GM21360 (cell line): ENCODE results near the gene METTL22.

Source experiments
- ATAC-seq: cut with Tn5 transposase; IDR thresholded peaks from one replicate; pipeline ENCODE4 v1.9.1; 2021; ENCODE audit warnings: mild to moderate bottlenecking, moderate library complexity; ENCODE audit not compliant: unreplicated experiment

METTL22 gene, protein sequence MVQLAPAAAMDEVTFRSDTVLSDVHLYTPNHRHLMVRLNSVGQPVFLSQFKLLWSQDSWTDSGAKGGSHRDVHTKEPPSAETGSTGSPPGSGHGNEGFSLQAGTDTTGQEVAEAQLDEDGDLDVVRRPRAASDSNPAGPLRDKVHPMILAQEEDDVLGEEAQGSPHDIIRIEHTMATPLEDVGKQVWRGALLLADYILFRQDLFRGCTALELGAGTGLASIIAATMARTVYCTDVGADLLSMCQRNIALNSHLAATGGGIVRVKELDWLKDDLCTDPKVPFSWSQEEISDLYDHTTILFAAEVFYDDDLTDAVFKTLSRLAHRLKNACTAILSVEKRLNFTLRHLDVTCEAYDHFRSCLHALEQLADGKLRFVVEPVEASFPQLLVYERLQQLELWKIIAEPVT

DNA sequence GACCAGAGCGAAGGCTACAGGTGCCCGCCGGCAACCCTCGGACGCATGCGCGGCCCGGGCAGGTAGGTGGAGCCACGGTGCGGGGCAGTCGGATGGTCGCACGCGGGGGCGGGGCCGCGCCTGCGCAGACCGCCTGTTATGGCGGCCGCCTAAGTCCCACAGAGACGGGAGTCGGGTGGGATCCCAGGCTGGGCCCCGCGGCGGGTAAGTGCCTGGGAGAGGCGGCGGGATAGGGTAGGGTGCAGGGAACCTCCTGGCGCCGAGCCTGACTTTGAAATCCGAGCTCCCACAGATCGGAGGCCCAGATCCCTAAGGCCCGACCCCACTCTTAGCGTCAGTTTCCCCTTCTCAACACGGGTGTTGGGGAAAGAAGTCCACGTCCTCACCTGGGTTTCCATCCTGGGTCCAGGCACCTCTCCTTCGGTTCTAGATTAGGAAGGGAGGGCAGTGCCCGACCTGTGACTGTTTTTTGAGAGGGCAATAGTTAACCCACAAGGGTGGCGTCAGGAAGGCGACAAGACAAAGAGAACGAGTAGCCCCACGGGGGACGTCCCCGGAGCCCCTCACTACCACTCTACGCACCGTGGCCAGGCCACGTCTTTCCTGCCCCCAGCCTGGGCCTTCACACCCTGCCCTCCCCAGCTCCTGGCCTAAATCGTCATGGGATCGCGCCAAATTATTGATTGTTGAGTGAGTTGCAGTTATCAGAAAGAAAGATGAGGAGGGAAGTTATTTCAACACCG lies at the start of gene METTL22:
Gene METTL22, plus strand, starts transcription at position 127 of the 743 bp plus-strand sequence. CDS start 3,968 bp downstream, outside the sequence.
- ATAC-seq, result peak; percentile 92

DNA sequence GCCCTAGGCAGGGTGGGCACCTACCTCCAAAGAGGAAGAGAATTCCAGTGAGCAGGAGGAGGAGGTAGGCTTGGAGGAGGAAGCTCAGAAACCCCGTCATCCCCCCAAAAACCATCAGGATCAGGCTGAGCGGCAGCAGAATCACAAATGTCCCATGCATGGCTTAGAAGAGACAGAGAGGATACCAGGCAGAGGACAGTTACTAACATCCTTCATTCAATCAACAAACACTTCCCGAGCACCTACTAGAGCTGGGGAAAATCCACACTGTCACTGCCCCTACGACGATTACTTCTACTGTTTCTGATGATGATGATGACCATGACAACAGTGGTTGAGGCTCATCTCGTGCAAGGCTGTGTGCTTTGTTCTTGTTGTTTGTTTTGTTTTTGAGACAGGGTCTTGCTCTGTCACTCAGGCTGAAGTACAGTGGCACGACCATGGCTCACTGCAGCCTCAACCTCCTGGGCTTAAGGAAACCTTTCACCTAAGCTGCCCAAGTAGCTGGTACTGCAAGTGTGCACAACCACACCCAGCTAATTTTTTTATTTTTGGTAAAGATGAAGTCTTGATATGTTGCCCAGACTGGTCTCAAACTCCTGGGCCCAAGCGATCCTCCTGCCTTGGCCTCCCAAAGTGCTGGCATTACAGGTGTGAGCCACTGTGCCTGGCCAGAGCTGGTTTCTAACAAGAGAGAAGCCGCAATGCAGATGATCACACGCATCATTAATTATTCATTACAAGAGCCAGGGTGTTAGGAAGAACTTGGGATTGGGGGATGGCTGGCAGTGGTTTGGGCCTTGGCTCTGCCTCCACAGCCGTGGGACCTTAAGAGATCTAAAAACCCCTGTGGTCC lies 49.2 kb upstream of the METTL22 start:
- ATAC-seq, result no peak

DNA sequence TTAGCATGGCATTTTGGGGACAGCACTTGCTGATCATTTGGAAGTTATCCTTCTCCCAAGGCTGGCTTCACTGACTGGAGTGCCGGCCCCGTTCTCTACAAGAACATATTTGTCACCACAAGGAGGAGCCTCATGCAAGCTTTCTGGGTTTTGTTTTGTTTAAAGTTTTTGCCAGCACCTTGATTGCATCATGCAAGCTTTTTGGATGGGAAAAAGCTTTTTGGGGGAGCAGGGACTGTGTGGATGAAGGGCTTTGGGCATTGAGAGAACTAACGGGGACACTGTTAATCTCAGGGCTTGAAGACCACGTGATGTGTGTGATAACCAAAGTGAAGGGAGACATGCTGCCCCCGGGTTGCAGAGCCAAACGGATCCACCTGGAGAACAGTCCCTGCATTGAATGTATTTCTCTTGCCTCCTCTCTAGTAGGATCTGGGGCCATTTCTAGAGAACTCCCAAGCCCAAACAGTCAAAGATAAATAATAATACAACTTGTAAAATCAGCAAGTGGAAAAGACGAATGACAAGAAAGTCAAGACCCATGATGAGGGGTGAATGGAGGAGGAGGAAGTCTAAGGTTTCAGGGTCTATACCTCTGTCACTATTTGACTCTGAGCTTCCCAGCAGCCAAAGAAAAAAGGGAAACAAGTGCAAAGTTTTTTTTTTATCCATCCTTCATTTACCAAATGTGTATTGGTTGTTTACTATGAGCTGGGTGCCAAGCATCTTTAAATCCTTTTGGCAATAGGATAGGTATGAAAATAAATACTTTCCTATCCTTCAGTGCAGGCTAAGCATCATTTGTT lies 48.4 kb upstream of the METTL22 start:
- ATAC-seq, result no peak

DNA sequence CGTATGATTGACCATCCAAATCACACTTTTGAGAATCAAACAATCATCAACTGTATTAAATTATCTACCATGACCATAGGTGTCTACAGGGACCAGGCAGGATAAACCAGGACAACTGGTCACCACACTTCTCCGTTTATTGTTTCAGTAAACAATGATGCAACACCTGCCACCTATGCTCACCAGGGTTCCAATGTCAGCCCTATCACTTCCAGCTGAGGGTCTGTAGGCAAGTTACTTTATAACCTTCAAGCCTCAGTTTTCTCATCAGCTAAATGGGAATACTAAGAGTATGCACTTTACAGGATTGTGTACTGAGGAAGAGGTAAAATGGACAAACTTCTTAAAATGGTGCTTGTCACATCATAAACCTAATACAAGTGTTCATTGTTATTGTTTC lies 46.1 kb upstream of the METTL22 start:
- ATAC-seq, result no peak

DNA sequence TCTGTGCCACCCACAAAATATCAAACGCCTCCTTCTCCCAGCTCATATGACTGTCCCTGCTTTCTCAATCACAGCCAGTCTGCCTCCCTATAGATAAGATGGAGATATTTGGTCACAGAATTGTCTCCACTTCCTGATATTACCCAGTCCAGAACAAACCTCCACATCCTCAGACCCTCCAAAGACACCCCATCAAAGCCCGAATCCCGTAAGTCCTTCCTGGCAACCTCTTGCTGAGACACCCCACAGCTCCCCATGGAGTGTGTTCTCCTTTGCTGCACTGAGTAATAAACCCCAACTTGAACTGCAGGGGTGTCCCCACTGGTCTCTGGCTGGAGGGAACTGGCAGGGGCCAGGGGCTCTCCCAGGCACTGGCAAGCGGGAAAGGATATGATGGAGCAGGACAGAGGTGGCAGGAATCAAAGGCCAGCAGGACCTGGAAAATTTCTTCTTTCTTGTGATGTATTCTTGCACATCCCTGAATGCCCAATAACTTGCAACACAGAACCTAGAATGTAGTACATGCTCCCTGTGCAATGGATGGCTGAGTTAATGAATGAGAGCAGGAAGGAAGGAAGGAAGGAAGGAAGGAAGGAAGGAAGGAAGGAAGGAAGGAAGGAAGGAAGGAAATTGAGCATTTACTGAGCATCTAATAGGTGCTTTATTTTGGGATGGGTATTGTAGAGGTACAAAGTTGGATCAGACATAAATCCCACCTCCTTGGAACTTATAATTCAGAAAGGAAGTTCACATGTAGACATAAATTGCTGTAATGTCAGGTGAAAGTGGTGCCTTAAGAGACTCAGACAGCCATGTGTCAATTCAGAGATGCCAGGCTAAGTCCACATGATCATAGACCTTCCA lies 45.1 kb upstream of the METTL22 start:
- ATAC-seq, result no peak

DNA sequence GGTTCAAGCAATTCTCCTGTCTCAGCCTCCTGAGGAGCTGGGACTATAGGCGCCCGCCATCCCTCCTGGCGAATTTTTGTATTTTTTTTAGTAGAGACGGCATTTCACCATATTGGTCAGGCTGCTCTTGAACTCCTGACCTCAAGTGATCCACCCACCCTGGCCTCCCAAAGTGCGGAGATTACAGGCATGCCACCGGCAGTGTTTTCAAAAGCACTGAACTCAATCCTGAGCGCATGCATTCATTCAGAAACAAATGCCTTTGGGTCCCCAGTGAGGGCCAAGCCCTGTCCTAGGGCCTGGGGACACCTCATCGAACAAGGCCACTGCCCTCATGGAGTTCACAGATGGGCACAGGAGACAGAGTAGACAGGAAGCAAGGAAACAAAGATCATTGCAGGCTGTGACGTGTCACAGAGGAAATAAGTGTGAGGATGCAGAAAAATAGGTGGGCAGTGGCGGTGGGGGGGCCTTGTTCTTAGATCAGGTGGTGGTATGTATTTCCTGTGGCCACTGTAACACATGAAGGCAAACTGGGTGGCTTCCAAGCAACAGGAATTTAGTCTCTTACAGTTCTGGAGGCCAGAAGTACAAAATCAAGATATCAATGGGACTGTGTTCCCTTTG lies 43.7 kb upstream of the METTL22 start:
- ATAC-seq, result no peak

DNA sequence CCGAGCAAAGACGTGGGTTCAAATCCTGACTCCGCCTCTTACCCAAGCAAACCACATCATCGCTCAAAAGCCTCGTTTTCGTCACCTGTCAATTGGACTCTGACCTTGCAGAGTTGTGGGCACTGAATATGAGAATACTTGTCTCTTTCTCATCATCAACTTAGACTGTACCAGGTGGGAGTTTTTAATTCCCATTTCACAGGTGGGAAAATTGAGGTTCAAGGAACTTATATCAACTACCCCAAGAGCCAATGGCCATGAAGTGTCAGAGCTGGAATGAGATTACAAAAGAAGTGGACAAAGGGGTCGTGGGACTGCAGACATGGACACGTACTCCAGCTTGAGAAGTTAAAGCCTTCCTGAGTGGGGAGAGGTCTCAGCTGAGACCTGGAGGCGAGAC lies 41.9 kb upstream of the METTL22 start:
- no peak for ATAC-seq

DNA sequence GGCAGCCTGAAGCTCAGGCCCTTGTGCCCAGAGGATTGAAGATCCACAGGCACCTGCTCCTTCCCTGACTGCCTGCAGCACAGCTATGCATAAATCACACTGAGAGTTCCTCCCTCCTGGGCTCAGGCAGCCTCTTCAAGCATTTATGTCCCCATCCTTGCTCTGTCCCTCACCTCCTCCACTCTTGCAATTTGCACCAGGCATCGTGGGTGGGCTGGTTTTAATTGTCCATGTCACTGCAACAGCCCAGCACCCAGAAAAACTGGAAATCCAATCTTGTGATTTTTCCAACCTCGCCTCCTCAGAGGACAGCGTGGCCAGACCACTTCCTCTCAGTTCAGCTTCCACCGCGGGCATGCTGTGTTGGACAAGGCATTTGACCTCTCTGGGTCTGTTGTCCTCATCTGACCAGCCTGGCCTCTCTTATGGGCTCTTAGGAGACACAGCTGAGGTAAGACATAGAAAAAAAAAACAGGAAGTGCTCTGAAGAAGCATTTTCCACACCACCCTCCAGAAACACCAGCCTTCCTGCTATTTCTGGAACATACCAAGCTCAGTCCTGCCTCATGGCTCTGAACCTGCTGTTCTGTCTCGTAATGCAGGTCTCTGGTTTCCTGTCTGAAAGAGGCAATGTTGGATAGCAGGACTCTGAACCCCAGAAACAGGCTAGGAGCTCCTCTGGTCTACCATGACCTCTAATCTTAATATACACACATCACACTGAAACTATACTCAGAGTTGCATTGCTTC lies 39.5 kb upstream of the METTL22 start:
- ATAC-seq, result peak; percentile 59

DNA sequence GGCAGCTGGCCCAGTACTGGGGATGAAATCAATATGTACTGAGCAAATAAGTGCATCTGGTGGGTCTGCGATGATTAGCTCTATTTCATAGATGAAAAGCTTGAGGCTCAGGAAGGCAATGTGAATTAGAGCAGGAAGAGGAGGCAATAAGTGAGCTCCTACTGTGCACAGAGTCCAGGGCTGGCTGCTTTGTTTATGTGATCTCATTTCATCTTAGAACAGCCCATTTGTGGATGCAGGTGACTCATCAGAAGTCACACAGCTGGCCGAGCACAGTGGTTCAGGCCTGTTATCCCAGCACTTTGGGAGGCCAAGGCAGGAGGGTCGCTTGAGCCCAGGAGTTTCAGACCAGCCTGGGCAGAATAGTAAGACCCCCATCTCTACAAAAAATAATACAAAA lies 38.3 kb upstream of the METTL22 start:
- ATAC-seq, result no peak

DNA sequence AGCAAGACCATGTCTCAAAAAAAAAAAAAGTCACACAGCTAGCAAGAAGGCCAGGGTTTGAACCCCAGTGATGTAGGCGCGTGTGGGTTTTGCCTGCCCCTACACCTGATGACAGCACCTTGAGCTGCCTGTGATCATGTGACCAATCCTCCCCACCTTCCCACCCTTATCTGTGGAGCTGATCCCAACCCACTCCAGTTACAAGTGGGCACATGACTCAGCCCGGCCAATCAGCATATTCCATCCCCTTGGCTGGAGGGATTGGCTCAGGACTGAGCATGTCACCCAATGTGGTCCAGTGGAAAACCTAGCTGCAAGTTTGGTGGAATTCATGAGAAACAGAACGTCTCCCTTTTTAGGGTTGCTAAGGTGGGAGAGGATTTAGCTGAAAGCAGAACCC lies 37.8 kb upstream of the METTL22 start:
- ATAC-seq, result no peak

DNA sequence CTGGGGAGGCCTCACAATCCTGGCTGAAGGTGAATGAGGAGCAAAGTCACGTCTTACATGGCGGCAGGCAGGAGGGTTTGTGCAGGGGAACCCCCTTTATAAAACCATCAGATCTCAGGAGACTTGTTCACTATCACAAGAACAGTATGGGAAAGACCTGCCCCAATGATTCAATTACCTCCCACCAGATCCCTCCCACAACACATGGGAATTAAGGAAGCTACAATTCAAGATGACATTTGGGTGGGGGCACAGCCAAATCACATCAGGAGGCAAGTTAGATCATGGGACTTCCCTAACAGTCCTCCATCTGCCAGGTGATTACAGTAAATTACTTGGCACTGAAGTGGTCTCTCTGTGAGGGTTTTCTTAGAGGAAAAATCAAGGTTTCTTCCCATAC lies 36.5 kb upstream of the METTL22 start:
- ATAC-seq, result no peak

DNA sequence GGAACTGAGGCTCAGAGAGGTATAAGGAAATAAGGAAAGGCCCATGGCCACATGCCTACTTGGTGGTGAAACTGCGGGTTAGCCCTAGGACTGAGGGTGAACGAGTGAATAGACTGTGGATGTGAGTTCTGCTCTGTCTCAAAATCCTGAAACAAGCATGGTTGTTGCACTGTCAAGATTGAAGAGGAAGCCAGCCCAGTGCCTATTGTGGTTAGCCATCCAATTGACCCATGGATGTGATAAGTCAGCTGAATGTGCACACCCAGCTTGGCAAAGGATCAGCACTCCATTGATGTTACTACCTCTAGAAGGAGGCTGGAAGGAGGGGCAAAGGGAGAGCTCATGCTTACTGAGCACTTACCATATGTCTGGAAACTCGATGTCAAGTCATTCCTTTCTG lies 35.6 kb upstream of the METTL22 start:
- ATAC-seq, result no peak

DNA sequence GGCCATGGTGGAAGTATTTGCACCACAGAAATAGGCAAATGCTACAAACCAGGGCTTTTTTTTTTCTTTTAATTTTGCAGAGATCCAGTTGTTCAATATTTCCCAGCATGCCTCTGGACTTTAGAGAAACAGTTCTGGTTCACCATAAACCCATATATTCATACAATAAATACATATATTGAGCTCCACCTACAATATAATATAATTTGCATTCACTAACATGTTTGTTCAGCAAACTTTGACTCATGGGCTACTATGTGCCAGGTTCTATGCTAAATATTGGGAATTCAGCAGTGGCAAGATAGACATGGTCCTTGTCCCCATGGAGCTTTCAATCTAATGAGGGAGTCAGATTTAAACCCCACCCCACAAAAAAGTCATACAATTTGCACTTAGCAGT lies 34.4 kb upstream of the METTL22 start:
- ATAC-seq, result no peak

DNA sequence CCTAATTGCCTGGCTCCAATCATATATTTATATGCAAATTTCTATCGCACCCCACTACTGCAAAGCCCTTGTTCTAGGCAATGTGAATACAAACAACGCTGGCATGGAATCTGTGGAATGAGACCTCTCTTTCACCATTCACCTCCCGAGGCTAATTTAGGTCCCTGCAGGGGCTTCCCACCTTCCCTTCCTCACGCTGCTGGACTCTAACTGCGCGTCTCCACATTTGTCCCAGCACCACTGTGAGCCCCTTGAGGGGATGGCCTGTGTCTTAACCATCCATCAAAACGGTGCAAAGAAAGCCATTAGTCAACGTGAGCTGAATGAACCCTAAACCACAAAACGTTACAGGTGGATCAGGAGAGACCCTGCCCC lies 32.8 kb upstream of the METTL22 start:
- ATAC-seq, result no peak

DNA sequence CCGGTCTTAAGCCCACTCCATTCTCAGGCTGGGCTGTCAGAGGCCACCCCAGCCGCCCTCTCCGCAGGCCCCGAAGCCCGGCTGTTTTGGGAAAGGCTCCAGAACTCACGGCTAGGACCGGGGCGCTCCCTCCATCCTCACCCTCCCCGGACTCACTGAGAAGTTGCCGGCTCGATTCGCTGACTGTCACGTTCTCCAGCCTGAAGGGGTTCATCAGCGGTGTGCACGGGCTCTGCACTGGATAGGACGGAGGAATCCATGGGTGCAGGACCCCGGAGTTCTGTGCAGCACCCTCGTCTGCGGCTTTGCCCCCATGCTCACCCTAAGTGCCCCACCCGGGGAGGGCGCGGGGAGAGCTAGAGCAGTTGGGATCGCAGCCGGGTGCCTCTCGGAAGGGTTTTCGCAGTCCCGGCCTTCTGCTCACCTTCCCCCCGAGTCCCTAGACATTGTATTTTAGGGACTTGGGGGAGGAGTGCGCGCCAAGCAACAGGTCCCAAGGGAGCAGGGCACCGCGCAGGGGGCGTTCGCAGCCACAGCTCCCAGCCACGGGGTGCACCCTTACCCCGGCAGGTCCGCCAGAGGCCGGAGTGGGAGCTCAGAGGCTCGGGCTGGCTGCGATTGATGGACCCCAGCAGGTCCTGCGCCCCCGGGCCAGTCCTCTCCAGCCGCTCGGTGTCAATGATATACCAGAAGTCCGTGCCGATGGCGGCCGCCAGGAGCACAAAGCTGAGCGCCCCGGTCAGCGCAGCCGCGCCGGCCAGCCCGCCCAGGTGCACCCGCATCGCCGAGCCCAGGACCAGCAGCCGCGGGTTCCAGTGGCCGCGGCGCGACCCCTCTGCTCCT lies 32.2 kb upstream of the METTL22 start:
- ATAC-seq, result no peak

DNA sequence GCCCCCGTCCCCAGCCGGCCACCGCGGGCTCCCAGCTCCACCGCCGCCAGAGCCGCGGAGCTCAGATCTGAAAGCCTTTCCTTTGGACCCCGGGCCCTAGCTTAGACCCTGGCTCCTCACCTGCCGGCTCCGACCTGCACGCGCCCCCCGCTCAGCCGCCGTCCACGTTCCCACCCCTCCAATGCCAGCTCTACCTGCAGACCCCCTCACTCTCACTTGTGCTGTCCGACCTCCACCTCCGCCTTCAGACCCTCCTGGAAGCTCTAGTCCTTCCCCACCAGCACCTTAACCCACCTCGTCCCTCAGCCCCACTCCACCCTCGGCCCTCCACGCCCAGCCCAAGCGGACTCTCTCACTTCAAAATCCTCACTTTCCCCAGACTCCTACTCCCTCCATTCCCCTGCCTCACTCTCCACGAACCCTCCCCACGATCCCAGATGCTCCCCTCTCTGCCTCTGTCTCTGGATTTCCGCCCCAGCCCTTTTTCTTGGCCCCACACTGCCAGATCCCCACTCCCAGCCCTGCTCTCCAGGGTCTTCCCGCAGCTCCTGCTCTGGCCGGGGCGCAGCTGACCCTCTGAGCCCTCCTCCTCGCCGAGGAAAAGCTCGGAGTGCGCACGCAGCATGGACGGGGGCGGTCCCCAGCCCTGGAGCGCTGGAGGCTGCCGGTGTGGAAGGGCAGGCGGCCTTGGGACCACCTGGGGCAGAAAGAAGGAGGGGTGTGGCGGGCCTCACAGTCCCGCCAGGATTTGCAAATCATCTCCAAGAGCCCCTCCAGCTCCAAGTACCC lies 31.4 kb upstream of the METTL22 start, which contains the start of gene TMEM114:
Gene TMEM114, minus strand, starts transcription at position 612 of the 789 bp plus-strand sequence. CDS start 673 bp downstream, outside the sequence.
- no peak for ATAC-seq

DNA sequence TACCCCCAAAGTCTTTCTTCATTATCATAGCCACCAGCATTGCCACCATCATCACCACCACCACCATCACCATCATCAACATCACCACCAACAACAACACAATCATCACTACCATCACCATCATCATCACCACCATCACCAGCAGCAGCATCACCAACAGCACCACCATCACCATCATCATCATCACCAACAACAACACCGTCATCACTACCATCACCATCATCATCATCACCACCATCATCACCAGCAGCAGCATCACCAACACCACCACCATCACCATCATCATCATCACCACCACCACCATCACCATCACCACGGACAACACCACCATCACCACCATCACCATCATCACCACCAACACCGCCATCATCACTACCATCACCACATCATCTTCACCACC lies 30.7 kb upstream of the METTL22 start:
- ATAC-seq, result no peak
